ENCODE data around the gene VGLL3.

The VGLL3 gene

GRCh38 chr3:86954226-86954625 lies 36.7 kb downstream of the VGLL3 start:
- TF ChIP-seq REST (IDR thresholded peaks at IDR 0.05; ENCODE audit: insufficient replicate concordance, low read depth), result no peak
- no peak for TF ChIP-seq POLR2AphosphoS5 (IDR thresholded peaks at IDR 0.05; ENCODE audit: low read depth)
- no peak for TF ChIP-seq SPI1 (IDR thresholded peaks at IDR 0.05; ENCODE audit: borderline replicate concordance, low read depth)
- no peak for TF ChIP-seq GABPA (IDR thresholded peaks at IDR 0.05; ENCODE audit: low read depth)
- TF ChIP-seq CTCF (IDR thresholded peaks at IDR 0.05; ENCODE audit: insufficient read depth, low read length), result no peak
- no peaks in the 10 kb centered on the region for H3K27me3 ChIP-seq (ENCODE audit: insufficient read depth, poor library complexity, severe bottlenecking)
- H3K27ac ChIP-seq (replicated peaks), result no peak overlapping the region
- no peak for DNase-seq (ENCODE audit: low read depth in 1 of 2, low spot score in 1 of 2)
- H3K4me3 ChIP-seq (replicated peaks; ENCODE audit: insufficient read depth, low read length), result no peak overlapping the region

- TF ChIP-seq CTCF (IDR thresholded peaks at IDR 0.05; ENCODE audit: insufficient read depth, low read length) (no peak), SPI1 (IDR thresholded peaks at IDR 0.05; ENCODE audit: borderline replicate concordance, low read depth) (no peak), POLR2AphosphoS5 (IDR thresholded peaks at IDR 0.05; ENCODE audit: low read depth) (no peak), GABPA (IDR thresholded peaks at IDR 0.05; ENCODE audit: low read depth) (no peak), REST (IDR thresholded peaks at IDR 0.05; ENCODE audit: insufficient replicate concordance, low read depth) (no peak)
- Histone ChIP-seq H3K27ac (replicated peaks) (no peak overlapping the region), H3K27me3 (ENCODE audit: insufficient read depth, poor library complexity, severe bottlenecking) (no peaks in the 10 kb centered on the region), H3K4me3 (replicated peaks; ENCODE audit: insufficient read depth, low read length) (no peak overlapping the region)
- no peak for DNase-seq (ENCODE audit: low read depth in 1 of 2, low spot score in 1 of 2)
Measured at GRCh38 chr3:86951322-86951721, 39.6 kb downstream of the VGLL3 start.

- H3K27me3 ChIP-seq (ENCODE audit: insufficient read depth, poor library complexity, severe bottlenecking), result no peaks in the 10 kb centered on the region
- no peak overlapping the region for H3K27ac ChIP-seq (replicated peaks)
- TF ChIP-seq GABPA (IDR thresholded peaks at IDR 0.05; ENCODE audit: low read depth) (no peak), SPI1 (IDR thresholded peaks at IDR 0.05; ENCODE audit: borderline replicate concordance, low read depth) (no peak)
- no peak for DNase-seq (ENCODE audit: low read depth in 1 of 2, low spot score in 1 of 2)
- H3K4me3 ChIP-seq (replicated peaks; ENCODE audit: insufficient read depth, low read length), result no peak overlapping the region
Measured at GRCh38 chr3:86950717-86951116, 40.2 kb downstream of the VGLL3 start.

- DNase-seq (ENCODE audit: low read depth in 1 of 2, low spot score in 1 of 2), result no peak
- H3K27me3 ChIP-seq (ENCODE audit: insufficient read depth, poor library complexity, severe bottlenecking), result no peaks in the 10 kb centered on the region
- TF ChIP-seq GABPA (IDR thresholded peaks at IDR 0.05; ENCODE audit: low read depth) (no peak), POLR2AphosphoS5 (IDR thresholded peaks at IDR 0.05; ENCODE audit: low read depth) (no peak), SPI1 (IDR thresholded peaks at IDR 0.05; ENCODE audit: borderline replicate concordance, low read depth) (no peak), REST (IDR thresholded peaks at IDR 0.05; ENCODE audit: insufficient replicate concordance, low read depth) (no peak), CTCF (IDR thresholded peaks at IDR 0.05; ENCODE audit: insufficient read depth, low read length) (no peak)
- H3K4me3 ChIP-seq (replicated peaks; ENCODE audit: insufficient read depth, low read length), result no peak overlapping the region
- H3K27ac ChIP-seq (replicated peaks), result no peak overlapping the region
Measured at GRCh38 chr3:86949850-86950249, 41.1 kb downstream of the VGLL3 start.

Data from HL-60 (cell line).